ENCODE measurements around the gene ENPEP. TPM values are rescaled to one million over a fixed set of nuclear protein-coding genes. Genes with fewer than 3 reads are reported as not detected.
"Not testable (repeated sequence)": the region's sequence is repeated elsewhere in the genome, so short reads cannot be mapped to it uniquely, and the experiment has no call there.

Gene ENPEP, protein sequence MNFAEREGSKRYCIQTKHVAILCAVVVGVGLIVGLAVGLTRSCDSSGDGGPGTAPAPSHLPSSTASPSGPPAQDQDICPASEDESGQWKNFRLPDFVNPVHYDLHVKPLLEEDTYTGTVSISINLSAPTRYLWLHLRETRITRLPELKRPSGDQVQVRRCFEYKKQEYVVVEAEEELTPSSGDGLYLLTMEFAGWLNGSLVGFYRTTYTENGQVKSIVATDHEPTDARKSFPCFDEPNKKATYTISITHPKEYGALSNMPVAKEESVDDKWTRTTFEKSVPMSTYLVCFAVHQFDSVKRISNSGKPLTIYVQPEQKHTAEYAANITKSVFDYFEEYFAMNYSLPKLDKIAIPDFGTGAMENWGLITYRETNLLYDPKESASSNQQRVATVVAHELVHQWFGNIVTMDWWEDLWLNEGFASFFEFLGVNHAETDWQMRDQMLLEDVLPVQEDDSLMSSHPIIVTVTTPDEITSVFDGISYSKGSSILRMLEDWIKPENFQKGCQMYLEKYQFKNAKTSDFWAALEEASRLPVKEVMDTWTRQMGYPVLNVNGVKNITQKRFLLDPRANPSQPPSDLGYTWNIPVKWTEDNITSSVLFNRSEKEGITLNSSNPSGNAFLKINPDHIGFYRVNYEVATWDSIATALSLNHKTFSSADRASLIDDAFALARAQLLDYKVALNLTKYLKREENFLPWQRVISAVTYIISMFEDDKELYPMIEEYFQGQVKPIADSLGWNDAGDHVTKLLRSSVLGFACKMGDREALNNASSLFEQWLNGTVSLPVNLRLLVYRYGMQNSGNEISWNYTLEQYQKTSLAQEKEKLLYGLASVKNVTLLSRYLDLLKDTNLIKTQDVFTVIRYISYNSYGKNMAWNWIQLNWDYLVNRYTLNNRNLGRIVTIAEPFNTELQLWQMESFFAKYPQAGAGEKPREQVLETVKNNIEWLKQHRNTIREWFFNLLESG
- total RNA-seq, result 10 to 100 TPM; 15.5 to 28.7 (median 24.7) TPM
- long read RNA-seq, full-length matches to known transcripts, result 1 of 5 reads
- long read RNA-seq, partial matches to known transcripts, result 2 of 5 reads
- long read RNA-seq, other reads (novel, unspliced or antisense), result 2 of 5 reads

DNA sequence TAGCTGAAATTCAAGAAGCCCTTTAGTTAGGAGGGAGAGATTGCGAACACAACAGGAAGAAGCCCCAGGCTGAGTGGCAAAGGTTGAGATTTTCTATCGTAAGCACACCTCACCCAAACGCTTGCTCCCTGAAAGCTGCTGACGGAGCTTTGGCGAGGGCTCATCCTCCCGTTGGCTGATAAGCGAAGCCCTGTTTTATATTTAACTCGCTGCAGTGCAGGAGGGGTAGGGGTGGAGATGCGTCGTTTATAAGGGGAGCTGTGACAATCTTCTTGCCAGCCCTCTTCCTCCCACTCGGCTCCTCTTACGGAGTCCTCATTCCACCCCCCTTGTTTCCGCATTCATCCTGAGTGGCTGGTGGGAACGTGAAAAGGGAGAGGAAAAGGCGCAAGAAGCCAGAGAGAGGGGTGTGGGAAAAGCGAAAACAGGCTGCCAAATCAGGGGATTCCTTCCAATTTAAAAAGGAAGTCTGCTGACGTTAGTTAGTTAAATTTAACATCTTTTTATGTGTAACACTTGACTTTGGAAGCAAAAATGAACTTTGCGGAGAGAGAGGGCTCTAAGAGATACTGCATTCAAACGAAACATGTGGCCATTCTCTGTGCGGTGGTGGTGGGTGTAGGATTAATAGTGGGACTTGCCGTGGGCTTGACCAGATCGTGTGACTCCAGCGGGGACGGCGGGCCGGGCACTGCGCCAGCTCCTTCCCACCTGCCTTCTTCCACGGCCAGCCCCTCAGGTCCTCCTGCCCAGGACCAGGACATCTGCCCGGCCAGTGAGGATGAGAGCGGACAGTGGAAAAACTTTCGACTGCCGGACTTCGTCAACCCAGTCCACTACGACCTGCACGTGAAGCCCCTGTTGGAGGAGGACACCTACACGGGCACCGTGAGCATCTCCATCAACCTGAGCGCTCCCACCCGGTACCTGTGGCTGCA lies at the start of gene ENPEP:
Gene ENPEP, plus strand, starts transcription at position 275 of the 938 bp plus-strand sequence. Its CDS starts 260 bp downstream, at position 535.
- no peaks in the 10 kb centered on the region for H3K36me3 ChIP-seq
- TF ChIP-seq POLR2A (IDR thresholded peaks at IDR 0.05), result peak; percentile 80
- TF ChIP-seq, protein P1, sequence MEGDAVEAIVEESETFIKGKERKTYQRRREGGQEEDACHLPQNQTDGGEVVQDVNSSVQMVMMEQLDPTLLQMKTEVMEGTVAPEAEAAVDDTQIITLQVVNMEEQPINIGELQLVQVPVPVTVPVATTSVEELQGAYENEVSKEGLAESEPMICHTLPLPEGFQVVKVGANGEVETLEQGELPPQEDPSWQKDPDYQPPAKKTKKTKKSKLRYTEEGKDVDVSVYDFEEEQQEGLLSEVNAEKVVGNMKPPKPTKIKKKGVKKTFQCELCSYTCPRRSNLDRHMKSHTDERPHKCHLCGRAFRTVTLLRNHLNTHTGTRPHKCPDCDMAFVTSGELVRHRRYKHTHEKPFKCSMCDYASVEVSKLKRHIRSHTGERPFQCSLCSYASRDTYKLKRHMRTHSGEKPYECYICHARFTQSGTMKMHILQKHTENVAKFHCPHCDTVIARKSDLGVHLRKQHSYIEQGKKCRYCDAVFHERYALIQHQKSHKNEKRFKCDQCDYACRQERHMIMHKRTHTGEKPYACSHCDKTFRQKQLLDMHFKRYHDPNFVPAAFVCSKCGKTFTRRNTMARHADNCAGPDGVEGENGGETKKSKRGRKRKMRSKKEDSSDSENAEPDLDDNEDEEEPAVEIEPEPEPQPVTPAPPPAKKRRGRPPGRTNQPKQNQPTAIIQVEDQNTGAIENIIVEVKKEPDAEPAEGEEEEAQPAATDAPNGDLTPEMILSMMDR (IDR thresholded peaks at IDR 0.05), result no peak
- no peaks in the 10 kb centered on the region for H3K27me3 ChIP-seq
- ATAC-seq, result peak; percentile 86 to 91 (median 88)
- 27% methylated on average over 31 of the region's 39 CpGs for WGBS (ENCODE audit: insufficient coverage, low coverage, low lambda C conversion rate, missing lambda C conversion rate)
- no peaks in the 10 kb centered on the region for H3K9me3 ChIP-seq
- H3K4me1 ChIP-seq, result peaks cover 0 to 39% (median 11%) of the 10 kb centered on the region in 4 donors
- peak; percentile 79 to 91 (median 91) for DNase-seq
- H3K27ac ChIP-seq, result peak within 1 kb of the TSS; percentile 81 to 89 (median 87)
- intact Hi-C loops (cut with DNase I), result no loop called here
- peak within 1 kb of the TSS; percentile 58 to 72 (median 64) for H3K4me3 ChIP-seq

DNA sequence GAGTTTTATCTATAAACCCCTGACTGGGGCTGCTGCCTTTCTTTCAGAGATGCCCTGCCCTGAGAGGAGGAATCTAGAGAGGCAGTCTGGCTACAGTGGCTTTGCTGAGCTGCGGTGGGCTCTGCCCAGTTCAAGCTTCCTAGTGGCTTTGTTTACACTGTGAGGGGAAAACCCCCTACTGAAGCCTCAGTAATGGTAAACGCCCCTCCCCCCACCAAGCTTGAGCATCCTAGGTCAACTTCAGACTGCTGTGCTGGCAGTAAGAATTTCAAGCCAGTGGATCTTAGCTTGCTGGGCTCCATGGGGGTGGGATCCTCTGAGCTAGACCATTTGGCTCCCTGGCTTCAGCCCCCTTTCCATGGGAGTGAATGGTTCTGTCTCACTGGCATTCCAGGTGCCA lies 44.1 kb upstream of the ENPEP start:
- ATAC-seq; intact Hi-C loops (cut with DNase I): not testable (repeated sequence)
- 67% methylated on average over 1 of the region's 2 CpGs for WGBS (ENCODE audit: insufficient coverage, low coverage, low lambda C conversion rate, missing lambda C conversion rate)

DNA sequence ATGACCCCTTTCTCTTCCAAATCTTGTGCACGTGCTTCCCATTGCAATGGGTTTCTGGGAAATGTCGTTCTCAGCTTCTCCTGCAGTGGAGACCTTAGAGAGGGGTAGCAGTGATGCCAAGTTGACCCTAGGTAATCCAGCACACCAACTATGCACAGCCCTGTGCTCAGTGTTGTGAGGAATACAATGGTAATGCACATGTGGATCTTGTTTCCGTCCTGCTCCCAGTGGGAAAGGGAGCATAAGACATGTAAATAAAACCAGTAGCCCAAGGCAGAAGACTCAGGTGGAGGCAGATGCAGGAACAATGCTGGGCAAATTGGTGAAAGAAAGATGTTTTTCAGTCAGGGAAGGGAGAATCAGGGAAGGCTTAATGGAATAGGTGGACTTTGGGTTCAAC lies 38.7 kb upstream of the ENPEP start:
- H3K27ac ChIP-seq; H3K9me3 ChIP-seq; H3K4me1 ChIP-seq; intact Hi-C loops (cut with DNase I); H3K27me3 ChIP-seq; H3K36me3 ChIP-seq; DNase-seq; ATAC-seq; H3K4me3 ChIP-seq: not testable (repeated sequence)
- WGBS (ENCODE audit: insufficient coverage, low coverage, low lambda C conversion rate, missing lambda C conversion rate), result 70% methylated on average over 3 of the region's 3 CpGs

More for the DNA sequence above, 44.1 kb upstream of the ENPEP start:
- not testable (repeated sequence) for DNase-seq, H3K27ac ChIP-seq, H3K9me3 ChIP-seq, H3K4me1 ChIP-seq, H3K27me3 ChIP-seq, H3K36me3 ChIP-seq, H3K4me3 ChIP-seq

DNA sequence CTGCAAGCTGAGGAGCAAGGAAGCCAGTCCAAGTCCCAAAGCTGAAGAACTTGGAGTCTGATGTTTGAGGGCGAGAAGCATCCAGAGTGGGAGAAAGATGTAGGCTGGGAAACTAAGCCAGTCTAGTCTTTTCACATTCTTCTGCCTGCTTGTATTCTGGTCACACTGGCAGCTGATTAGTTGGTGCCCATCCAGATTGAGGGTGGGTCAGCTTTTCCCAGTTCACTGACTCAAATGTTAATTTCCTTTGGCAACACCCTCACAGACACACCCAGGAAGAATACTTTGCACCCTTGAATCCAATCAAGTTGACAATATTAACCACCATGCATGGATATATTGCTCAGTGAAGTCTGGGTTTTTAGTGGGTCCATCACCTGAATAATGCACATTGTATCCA lies 36.7 kb upstream of the ENPEP start:
- whole genome bisulfite sequencing (ENCODE audit: insufficient coverage, low coverage, low lambda C conversion rate, missing lambda C conversion rate), result no CpG with 5 or more reads among the region's 1 CpG
- DNase-seq; intact Hi-C loops (cut with DNase I): not testable (repeated sequence)

DNA sequence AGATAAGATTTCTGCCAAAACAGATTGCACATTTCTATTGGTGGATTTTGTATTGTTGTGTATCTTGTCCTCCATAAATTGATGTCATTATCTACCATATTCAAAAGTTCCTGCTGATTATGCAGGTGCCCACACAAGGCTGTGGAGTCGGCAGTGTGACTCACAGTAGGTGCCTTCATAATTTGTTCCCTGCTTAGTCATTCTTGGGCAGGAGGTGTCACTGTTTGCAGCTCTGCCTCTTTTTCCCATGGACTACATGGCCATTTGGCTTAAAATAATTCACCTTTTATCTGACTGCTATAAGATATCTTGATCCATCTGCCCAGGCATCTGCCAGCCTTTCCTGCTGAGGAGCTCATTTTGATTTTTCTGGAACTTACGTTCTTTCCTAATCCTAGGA lies 33.6 kb upstream of the ENPEP start:
- no peak overlapping the region for H3K27ac ChIP-seq
- intact Hi-C loops (cut with DNase I), result no loop called here
- peak in 3 of 4 donors; percentile 33 to 81 (median 57) for ATAC-seq
- H3K4me3 ChIP-seq, result no peak overlapping the region
- TF ChIP-seq, protein P1 (IDR thresholded peaks at IDR 0.05), result peak in 3 of 4 donors; percentile 19 to 37 (median 22)
- no peak for TF ChIP-seq POLR2A (IDR thresholded peaks at IDR 0.05)
- no peaks in the 10 kb centered on the region for H3K9me3 ChIP-seq
- H3K36me3 ChIP-seq, result no peaks in the 10 kb centered on the region
- H3K27me3 ChIP-seq, result no peaks in the 10 kb centered on the region
- WGBS (ENCODE audit: insufficient coverage, low coverage, low lambda C conversion rate, missing lambda C conversion rate), result 61% methylated on average over 2 of the region's 2 CpGs
- no peak for DNase-seq
- H3K4me1 ChIP-seq, result no peaks in the 10 kb centered on the region

More for the DNA sequence above, 36.7 kb upstream of the ENPEP start:
- not testable (repeated sequence) for H3K4me1 ChIP-seq, H3K4me3 ChIP-seq, H3K27me3 ChIP-seq, ATAC-seq, H3K27ac ChIP-seq, H3K9me3 ChIP-seq, H3K36me3 ChIP-seq
